KMS-11 (cell line): ENCODE measurements around the gene ERC2.

Experiments used
- H2AFZ ChIP-seq: fragments of 200-600 bp; sonication (generic); 2 replicates; pipeline ENCODE4 v1.6.1; 2016; ENCODE audit warnings: antibody characterized with exemption, mixed run types, low read depth
- H3K27ac ChIP-seq: fragments of 200-600 bp; sonication (generic); 2 replicates; pipeline ENCODE4 v1.6.1; 2016; ENCODE audit warnings: mild to moderate bottlenecking, mixed run types
- H3K27me3 ChIP-seq: fragments of 200-600 bp; sonication (generic); 2 replicates; pipeline ENCODE4 v1.6.1; 2017; ENCODE audit warnings: mild to moderate bottlenecking, low read depth, mixed run types, moderate library complexity; ENCODE audit not compliant: insufficient read depth
- H3K36me3 ChIP-seq: fragments of 200-600 bp; sonication (generic); 2 replicates; pipeline ENCODE4 v1.6.1; 2017; ENCODE audit warnings: mild to moderate bottlenecking, mixed run types; ENCODE audit not compliant: insufficient read depth
- H3K4me1 ChIP-seq: fragments of 200-600 bp; sonication (generic); 2 replicates; pipeline ENCODE4 v1.6.1; 2016; ENCODE audit warnings: mild to moderate bottlenecking, low read depth, mixed run types; ENCODE audit not compliant: poor library complexity, severe bottlenecking
- H3K4me2 ChIP-seq: fragments of 200-600 bp; sonication (generic); 2 replicates; pipeline ENCODE4 v1.7.0; 2016; ENCODE audit warnings: mild to moderate bottlenecking, mixed run types
- H3K4me3 ChIP-seq: fragments of 200-600 bp; sonication (generic); IDR thresholded peaks from 2 replicates; pipeline ENCODE4 v1.6.1; 2017; ENCODE audit warnings: low read depth, low read length, mixed read lengths; ENCODE audit not compliant: insufficient read depth
- H3K79me2 ChIP-seq: fragments of 200-600 bp; sonication (generic); 2 replicates; pipeline ENCODE4 v1.6.1; 2016; ENCODE audit warnings: low read depth, mixed run types; ENCODE audit not compliant: insufficient read depth
- H3K9ac ChIP-seq: fragments of 200-600 bp; sonication (generic); 2 replicates; pipeline ENCODE4 v1.6.1; 2016; ENCODE audit warnings: mild to moderate bottlenecking, mixed run types
- H4K20me1 ChIP-seq: fragments of 200-600 bp; sonication (generic); 2 replicates; pipeline ENCODE4 v1.6.1; 2016; ENCODE audit warnings: mild to moderate bottlenecking, mixed run types; ENCODE audit not compliant: insufficient read depth
- TF ChIP-seq, protein P1 (sequence below): fragments of 200-600 bp; sonication (generic); conservative IDR thresholded peaks from 2 replicates; pipeline ENCODE4 v1.6.1; 2017; ENCODE audit warnings: low read depth, mild to moderate bottlenecking, antibody characterized with exemption, low read length, moderate library complexity, mixed read lengths

The ERC2 gene

DNA sequence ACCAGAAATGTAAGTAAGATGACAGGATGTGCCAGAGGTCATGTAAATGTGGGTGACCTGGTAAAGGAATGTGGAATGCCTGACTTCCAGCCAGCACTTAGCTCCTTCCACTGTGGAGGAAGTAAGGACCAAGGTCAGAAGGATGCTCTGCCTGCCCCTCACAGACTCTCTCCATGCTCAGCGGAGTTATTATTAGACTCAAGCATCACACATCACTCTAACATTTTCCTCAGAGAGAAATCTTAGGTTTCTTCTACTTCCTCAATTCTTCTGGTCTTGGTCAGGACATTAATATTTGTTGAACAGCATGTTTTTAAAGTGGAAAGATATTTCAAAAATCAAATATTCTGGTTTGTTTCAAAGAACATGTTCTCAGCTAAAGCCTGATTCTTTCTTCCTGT, 749.7 kb downstream of the ERC2 start:
- TF ChIP-seq, protein P1, sequence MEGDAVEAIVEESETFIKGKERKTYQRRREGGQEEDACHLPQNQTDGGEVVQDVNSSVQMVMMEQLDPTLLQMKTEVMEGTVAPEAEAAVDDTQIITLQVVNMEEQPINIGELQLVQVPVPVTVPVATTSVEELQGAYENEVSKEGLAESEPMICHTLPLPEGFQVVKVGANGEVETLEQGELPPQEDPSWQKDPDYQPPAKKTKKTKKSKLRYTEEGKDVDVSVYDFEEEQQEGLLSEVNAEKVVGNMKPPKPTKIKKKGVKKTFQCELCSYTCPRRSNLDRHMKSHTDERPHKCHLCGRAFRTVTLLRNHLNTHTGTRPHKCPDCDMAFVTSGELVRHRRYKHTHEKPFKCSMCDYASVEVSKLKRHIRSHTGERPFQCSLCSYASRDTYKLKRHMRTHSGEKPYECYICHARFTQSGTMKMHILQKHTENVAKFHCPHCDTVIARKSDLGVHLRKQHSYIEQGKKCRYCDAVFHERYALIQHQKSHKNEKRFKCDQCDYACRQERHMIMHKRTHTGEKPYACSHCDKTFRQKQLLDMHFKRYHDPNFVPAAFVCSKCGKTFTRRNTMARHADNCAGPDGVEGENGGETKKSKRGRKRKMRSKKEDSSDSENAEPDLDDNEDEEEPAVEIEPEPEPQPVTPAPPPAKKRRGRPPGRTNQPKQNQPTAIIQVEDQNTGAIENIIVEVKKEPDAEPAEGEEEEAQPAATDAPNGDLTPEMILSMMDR = no peak
- H3K79me2 ChIP-seq = no peaks in the 10 kb centered on the region
- H3K4me3 ChIP-seq = no peak overlapping the region
- no peak overlapping the region for H3K9ac ChIP-seq
- no peak overlapping the region for H3K27ac ChIP-seq
- H3K4me1 ChIP-seq = peaks cover 6% of the 10 kb centered on the region
- H2AFZ ChIP-seq = no peak overlapping the region
- no peak overlapping the region for H3K4me2 ChIP-seq
- no peaks in the 10 kb centered on the region for H3K27me3 ChIP-seq
- no peaks in the 10 kb centered on the region for H4K20me1 ChIP-seq
- no peaks in the 10 kb centered on the region for H3K36me3 ChIP-seq

GRCh38 chr3:55718074-55718473, 750.2 kb downstream of the ERC2 start:
- H3K79me2 ChIP-seq = no peaks in the 10 kb centered on the region
- H3K27ac ChIP-seq = no peak overlapping the region
- H2AFZ ChIP-seq = no peak overlapping the region
- H3K4me1 ChIP-seq = peaks cover 6% of the 10 kb centered on the region
- H3K36me3 ChIP-seq = no peaks in the 10 kb centered on the region
- TF ChIP-seq, protein P1 = no peak
- no peak overlapping the region for H3K4me2 ChIP-seq
- no peak overlapping the region for H3K4me3 ChIP-seq
- H3K9ac ChIP-seq = no peak overlapping the region
- no peaks in the 10 kb centered on the region for H4K20me1 ChIP-seq
- H3K27me3 ChIP-seq = no peaks in the 10 kb centered on the region

- H3K4me2 ChIP-seq = no peak overlapping the region
- no peak overlapping the region for H3K4me3 ChIP-seq
- no peak overlapping the region for H3K27ac ChIP-seq
- H3K36me3 ChIP-seq = no peaks in the 10 kb centered on the region
- peaks cover 6% of the 10 kb centered on the region for H3K4me1 ChIP-seq
- H3K79me2 ChIP-seq = no peaks in the 10 kb centered on the region
- H4K20me1 ChIP-seq = no peaks in the 10 kb centered on the region
- no peaks in the 10 kb centered on the region for H3K27me3 ChIP-seq
- H2AFZ ChIP-seq = no peak overlapping the region
- no peak overlapping the region for H3K9ac ChIP-seq
- TF ChIP-seq, protein P1 = no peak
Observed at GRCh38 chr3:55717481-55717880, 750.8 kb downstream of the ERC2 start.

GRCh38 chr3:55716611-55717225, 751.5 kb downstream of the ERC2 start:
- no peaks in the 10 kb centered on the region for H3K27me3 ChIP-seq
- no peak overlapping the region for H3K4me3 ChIP-seq
- H3K4me2 ChIP-seq = no peak overlapping the region
- no peaks in the 10 kb centered on the region for H3K36me3 ChIP-seq
- H3K4me1 ChIP-seq = peaks cover 2% of the 10 kb centered on the region
- no peak overlapping the region for H3K9ac ChIP-seq
- TF ChIP-seq, protein P1 = no peak
- no peaks in the 10 kb centered on the region for H3K79me2 ChIP-seq
- no peaks in the 10 kb centered on the region for H4K20me1 ChIP-seq
- H2AFZ ChIP-seq = no peak overlapping the region
- H3K27ac ChIP-seq = no peak overlapping the region
